GOT3 (cell line): ENCODE results near the gene AKNA.

Experiments
- DNase-seq: peaks from one replicate; lab custom pipeline; 2025; ENCODE audit warnings: mixed read lengths; lab: John Stamatoyannopoulos, UW

Gene AKNA

DNA sequence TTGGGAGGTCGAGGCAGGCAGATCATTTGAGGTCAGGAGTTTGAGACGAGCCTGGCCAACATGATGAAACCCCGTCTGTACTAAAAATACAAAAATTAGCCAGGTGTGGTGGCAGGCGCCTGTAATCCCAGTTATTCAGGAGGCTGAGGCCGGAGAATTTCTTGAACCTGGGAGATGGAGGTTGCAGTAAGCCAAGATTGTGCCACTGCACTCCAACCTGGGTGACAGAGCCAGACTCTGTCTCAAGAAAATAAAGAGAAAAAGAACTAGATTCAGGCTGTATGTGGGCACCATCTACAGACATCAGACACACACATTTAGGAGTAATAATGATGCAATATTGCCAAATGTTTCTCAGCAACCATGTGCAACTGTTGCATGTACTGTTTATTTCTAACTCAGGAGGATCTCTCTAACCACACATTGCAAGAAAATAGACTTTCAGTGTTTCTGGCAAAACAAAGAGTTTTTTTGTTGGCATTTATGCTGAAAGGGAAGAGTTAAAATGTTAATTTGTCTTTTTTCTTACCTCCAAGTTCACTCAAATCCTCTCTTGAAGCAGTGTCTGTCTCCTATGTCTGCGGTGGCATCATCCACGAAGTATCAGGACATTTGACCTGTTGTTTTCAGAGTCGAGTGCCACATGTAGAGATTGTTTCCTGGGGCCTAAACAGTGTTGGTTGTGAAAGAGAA is 70.0 kb downstream of the AKNA start:
- DNase-seq: no peak

DNA sequence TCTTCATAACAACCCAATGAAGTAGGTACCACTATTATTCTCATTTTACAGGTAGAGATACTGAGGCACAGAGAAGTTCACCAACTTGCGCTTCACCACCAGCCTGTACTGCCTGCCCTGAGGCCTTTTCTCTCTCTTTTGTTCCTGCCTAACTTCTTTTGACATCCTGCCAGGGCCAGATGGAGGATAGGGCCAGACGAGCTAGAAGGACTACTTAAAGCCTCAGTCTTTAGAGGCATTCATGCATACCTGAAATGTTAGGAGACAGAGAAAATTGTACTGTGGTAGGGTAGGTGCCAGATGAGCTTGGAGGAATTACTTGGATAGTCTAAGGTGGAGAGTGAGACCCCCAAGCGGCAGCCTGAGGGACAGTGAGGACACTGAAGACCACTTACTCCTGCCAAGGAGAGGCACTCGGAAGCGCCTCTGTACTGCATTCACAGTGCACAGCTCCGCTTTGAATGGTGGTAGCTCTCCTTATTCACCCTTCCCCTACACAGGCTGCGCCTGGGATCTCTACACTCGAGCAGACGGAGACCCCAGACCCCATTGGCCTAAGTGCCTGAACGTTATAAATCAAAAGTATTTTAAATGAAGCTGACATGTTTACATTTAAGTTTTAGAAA is 71.1 kb downstream of the AKNA start:
- DNase-seq: no peak

DNA sequence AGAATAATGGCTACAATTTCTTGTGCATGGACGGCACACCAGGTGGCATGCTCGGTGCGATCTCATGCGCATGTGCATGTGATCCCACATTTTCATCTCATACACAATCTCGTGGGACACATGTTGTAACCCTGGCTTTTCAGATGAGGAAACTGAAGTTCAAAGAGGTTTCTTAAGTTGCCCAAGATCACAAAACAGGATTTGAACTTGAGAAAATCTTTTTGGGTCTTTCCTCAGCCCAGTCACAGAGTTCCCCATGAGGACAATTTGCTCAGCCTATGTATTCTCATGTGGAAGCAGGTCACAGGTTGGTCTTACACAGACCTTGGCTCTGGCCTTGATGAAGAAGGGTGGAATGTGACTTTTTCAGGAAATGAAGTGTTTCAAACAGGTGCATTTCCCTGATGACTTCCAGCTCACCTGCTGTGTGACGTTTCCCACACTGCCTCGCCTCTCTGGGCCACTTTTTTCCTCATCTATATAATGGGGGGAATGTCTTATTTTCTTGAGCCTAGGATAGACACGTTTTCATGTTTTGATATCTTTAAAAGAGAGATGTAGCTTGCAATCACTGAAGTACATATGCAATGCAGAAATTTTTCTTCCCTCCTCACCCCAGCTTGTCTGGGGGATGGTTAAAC is 71.9 kb downstream of the AKNA start:
- DNase-seq: no peak

DNA sequence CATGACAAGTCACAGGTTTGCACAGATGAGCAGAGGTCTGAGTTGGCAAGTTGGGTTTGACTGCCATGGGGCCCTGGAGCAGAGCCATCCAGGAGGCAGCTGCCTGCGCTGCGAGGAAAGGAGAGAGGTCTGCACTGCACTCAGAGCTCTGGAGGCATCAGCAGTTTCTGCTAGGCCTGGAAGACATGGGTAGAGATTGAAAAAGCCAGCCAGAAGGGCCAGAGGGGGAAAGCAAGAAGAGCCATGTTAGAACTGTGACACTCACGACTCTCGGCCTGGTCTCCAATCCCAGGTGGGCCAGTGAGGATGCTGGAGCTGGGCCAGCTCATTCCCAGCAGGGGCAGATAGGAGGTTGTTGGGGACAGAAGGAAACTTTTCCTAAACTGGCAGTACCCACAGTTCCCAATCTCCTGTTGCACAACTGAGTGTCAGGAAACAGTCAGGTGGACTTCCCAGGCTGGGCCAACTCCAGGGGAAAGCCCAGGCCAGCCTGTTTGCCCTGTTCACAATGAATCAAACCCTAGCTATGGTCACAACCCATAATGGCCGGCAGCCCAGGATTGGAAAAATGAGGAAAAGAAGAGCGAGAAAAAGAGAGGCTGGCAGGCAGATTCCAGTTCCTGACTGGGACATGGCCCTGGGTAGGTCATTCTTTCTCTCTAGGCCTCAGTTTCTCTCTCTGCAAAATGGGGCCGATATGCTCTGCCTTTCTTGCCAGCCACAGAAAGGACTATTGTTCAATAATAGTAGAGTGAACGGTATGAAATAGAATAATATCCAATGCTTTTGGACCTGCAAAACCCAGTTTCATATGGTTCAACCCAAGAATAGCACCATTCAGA is 72.7 kb downstream of the AKNA start:
- DNase-seq: no peak

DNA sequence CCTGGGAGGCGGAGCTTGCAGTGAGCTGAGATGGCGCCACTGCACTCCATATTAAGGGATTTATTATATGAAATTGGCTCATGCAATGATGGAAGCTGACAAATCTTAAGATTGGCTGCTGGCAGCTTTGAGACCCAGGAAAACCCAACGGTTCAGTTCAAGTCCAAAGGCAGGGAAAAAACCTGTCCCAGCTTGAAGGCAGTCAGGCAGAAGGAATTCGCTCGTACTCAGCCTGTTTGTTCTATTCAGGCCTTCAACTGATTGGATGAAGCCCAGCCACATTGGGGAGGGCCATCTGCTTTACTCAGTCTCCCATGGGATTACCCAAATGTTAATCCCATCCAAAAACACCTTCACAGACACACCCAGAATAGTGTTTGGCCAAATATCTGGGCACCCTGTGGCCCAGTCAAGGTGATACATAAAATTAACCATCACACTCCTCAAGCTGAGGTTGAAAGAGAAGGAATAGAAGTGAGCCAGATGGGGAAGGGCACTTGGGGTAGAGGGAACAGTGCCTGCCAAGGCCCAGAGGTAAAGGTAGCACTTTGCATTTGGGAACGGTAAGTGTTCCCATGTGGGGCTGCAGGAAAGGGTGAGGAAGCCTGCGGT is 73.4 kb downstream of the AKNA start:
- DNase-seq: no peak

DNA sequence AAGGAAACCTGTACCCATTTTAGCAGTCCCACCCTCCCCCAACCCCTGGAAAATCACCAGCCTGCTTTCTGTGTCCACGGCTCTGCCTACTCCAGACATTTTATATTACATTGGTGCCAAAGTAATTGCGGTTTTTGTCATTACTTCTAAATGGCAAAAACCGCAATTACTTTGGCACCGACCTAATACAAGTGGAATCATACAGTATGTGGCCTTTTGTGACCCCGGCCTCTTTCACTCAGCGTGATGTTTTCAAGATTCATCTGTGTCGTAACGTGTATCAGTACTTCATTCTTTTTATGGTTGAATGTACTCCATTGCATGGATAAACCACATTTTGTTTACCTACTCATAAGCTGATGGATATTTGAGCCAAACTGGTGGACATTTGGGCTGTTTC is 74.6 kb downstream of the AKNA start:
- DNase-seq: no peak

DNA sequence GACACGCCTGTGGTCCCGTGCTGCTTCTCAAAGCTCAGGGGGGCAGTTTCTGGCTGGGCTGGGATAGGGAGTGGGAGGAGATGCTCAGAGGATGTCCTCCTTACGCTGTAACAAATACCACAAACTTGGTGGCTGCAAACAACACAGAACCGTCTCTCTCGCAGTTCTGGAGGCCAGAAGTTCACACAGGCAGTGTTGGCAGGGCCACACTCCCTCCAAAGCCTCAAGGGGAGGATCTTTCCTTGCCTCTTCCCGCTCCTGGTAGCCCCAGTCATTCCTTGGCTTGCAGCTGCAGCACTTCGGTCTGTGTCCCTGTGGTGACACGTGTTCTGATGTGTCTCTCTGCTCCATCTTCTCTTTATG is 75.3 kb downstream of the AKNA start:
- no peak for DNase-seq

DNA sequence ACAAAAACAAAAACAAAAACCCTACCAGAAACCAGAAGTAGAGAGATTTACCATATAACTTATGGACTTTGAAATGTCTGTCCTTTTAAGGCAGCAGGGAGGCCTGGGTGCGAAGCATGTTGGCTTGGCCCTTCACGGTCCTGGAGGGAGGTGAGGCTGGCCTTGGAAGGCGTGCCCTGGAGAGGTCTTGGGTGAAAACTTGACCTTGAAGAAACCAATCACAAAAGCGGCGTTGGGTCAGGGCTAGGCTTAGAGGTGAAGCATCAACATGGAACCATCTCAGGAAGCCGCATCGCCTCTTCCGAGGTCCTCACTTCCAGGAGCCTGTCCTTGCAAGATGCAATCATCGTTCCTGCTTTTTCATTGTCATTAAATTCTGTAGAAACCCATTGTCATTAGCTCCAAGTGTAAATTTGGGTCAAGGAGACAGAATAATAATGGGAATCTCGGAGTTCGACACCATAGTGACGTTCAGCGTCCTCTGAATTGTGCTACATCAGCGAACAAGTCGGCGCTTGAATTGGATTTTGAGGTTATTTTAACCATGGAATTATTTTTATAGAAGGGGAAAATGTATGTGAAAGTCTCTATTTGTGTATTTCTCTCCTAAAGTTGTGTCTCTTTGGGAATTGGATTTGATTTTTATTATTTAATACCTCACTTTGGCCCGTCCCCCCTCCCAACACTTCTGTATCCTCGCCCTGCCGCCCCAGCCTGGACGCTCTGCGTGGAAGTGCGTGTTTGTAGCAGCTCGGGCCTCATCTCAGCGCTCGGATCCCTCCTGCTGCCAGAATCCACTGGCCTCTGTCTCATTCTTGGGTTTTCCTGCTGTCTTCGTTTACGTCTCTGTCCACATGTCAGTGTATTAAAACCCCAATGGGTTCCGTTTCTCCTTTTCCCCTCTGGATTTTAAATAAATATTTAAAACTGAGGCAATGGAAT is 75.9 kb downstream of the AKNA start:
- DNase-seq: no peak

DNA sequence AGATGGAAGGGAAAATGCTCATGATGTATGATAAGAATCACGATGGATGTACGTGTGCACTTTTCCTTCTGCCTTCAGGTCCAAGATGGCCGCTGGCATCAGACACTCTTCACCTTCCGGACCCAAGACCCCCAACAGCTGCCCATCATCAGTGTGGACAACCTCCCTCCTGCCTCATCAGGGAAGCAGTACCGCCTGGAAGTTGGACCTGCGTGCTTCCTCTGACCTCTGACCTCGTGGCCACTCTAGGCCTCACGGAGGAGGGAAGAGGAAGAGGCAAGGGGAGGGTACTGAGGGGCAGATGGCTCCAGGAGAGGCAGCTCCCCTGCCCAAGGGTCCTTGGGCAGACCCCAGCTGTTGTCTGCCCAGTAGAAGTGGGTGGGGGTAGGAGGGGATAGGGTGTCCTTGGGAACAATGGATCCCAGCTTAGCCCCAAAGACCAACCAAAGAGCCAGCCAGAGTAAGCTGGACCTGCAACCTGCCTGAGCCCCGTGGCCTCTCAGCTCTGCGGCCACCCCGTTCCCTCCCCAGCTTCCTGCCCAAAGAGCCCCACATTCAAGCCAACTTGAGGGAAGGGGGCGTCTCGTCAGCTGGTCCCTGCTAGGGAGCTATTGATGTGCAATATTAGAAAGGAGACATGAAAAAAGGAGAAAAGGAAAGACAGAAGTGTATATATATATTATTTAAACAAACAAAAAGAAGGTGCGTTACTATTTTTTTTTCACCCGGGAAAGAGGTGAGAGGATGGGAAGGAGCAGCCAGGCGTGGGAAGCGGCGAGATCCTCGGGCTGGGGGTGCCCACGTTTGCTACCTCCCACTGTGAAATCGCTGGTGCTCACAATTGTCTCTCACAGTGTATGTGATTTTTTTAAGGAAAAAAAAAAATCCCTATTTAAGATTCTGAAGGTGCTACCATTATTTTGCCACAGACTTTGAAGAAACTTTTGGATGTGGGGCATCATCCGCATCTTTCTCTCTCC is 77.0 kb downstream of the AKNA start:
- no peak for DNase-seq

DNA sequence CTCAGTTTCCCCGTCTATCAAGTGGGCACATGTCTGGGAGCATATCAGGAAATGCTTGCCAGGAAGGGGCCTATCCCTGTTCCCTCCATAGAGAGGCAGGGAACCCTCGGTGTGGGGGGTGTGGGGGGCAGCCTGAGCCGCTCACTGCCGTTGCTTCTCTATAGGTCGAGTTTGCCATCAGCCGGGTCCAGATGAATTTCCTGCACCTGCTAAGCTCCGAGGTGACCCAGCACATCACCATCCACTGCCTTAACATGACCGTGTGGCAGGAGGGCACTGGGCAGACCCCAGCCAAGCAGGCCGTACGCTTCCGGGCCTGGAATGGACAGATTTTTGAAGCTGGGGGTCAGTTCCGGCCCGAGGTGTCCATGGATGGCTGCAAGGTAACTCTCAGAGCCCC is 78.7 kb downstream of the AKNA start:
- DNase-seq: no peak

DNA sequence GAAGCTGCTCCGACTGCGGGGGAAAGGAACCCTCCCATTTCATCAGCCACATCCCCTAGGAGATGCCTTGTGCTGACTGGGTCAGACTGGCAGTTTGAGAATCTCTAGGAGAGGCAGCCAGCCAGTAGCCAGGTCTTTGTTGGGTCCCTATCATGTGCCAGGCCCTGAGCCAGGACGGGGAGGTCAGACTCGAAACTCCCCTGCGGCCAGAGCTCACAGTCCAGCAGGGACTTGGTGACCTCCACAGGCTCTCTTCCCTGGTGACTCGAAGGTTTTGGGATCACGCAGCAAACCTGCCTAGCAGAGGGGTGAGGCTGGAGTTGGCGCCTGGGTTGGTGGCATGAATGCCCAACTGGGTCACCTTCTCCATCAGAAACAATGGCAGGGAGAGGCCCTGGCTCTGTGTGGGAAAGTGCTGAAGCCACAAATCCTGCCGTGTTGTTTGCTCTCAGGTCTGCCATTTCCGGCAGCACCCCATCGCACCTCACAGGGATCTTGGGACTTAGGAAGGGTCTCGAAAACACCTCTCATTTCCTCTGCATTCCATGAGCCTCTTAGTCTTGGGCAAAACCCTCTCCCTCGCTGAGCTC is 79.3 kb downstream of the AKNA start:
- no peak for DNase-seq

DNA sequence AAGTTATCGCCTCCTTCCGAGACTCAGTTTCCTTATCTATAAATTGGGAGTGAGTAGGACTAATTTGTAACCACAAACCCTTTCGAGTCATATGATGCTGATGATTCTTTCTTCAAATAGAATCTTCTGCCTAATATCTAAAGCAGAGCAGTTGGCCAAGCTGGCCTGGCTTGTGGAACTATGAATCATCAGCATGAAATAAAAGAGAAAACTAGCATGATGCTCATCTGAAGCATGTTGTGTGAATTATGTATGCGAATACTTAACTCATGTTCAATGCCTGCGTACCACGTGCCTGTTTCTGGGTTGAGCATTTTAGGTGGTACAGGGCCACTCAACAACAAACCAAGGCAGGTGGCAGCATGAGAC is 79.9 kb downstream of the AKNA start:
- no peak for DNase-seq

DNA sequence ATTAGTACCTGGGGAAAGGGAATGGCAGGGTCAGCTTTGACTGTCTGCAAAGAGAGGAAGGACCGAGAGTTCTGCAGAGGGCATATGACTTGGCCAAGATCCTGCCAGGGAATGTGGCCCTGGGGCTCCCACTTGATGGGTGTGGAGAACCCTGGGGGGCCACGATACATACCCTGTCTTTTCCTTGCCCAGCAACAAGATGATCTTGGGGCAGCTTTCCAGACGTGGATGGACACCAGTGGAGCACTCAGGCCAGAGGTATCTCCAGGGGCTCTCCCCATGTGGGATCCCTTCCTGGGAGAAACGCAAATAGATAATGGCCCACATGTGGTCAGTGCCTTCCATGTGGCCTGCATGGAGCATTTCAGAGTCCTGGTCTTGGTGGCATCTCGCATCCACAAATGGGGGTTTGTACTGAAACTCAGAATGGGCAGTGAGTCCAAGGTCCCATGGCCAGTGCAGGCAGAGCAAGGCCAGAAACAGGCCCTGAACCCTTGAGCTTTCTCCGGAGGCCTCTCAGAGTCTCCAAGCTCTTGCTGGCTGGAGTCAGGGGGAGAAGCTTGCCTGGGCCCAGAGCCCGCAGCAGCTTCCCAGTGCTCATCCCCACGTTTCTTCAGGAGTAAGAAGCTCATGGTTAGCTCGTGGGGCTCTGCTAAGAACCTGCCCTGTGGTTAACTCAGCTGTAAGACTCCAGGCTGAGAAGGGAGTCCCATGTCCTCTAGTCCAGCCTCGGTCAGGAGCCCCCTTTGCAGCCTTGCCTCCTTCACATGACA is 83.2 kb downstream of the AKNA start:
- DNase-seq: no peak

DNA sequence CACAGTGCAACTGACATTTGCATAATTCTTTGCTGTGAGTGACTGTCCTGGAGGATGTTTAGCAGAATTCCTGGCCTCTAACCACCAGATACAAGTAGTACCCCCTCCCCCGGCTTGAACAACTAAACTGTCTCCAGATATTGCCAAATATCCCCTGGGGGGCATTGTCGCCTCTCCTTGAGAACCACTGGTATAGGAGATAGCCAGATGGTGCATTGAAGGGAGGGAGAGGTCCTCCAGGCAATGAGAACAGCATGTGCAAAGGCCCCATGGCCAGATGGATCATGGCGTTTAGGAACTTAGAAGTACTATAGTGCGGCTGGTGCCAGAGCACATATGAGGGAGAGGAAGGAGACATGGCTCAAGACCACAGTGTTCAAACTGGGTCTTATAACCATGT is 83.8 kb downstream of the AKNA start:
- DNase-seq: no peak

DNA sequence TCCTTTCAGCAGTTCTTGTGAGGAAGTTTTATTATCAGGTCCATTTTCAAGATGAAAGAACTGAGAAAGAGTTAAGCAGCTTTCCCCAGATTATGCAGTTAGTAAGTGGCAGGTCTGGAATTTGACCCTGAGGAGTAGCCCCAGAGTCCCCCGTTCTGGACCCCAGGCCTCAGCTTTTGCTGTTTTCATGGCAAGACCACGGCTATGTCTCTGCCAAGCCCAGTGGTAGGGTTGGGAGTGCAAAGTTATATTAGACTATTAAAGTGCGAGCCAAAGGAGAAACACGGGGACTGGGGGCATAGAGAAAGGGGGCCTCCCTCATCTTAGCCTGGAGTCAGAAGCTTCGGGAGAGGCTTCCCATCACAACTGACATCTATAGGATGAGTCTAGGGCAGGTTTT is 84.2 kb downstream of the AKNA start:
- no peak for DNase-seq

DNA sequence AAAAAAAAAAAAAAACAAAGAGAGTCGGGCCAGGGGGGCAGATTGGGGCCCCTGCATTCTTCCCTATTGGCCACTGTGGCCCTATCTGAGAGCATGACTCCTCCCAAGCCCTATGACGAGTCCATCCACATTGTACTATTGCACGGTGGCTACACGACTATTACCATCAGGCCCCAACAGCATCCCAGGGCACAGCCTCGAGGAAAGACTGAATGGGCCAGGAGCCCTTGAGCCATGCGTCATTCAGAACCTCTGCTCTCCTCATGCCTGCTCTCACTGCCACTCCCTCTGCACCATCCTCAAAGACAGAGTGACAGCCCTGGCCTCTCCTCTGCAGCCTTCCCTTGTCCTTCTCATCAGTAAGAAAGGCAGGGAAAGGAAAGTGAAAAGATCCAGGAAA is 85.1 kb downstream of the AKNA start:
- no peak for DNase-seq

DNA sequence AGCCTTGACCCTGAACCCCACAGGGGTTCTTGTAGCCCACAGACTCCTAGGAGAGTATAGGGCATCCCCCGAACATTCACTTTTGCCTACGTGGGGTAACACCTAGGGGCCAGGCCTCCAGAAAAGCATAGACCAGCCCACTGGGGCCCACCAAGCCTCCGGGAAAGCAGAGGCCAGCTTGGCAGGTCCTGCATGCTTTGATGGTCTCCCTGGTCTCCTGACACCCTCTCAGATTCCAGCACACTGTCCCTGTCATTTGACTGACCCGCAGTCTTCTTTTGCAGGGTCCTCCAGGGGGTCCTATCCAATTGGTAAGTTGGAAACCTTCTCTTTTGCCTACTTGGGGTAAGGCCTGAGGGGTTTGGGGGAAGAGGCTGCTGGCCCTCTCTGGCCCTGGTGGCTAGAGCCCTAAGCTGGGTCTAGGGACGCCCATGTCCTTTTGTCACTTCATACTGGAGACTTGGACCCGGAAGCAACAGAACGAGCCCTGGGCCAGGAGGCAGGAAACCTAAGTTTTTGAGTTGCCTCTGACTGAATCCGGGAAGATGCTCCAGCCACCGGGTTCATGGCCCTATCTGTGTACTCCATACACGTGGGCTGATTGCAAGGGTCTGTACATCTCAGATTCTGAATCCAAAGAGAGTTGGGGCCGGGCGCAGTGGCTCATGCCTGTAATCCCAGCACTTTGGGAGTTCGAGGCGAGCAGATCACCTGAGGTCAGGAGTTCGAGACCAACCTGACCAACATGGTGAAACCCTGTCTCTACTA is 85.8 kb downstream of the AKNA start:
- no peak for DNase-seq
